OCI-M2 (cell line): Measurements from ENCODE around the gene LTBP1.

ENCODE experiments used
- DNase-seq: peaks from one replicate; lab custom pipeline; 2025; ENCODE audit not compliant: unreplicated experiment; lab: John Stamatoyannopoulos, UW

LTBP1 gene

DNA sequence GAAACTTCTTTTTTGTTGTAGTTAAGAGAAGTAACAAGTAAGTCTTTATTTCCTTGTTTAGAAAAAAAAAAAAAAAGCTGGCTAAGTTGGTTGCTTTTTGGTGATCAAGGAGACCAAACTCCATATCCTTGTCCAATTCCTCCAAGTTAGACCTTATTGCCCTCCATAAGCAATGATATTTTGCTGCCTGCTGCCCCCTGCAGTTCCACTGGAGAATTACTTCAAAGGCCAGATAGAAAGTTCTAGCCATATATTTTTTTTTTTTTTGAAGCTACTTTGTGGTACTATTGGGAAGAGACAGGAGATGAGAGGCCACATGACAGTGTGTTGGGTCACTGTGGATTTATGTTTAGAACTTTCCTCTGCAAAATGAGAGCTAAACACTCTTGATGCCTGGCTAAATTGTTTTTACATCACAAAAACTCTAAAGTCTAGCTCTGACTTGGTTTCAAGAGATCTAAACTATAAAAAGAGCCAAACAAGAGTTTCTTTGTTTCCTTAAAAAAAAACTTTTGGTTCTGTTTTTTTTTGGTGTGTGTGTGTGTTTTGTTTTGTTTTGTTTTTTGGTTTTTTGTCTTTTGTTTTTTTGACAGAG, 449.0 kb downstream of the LTBP1 start:
- no peak for DNase-seq

DNA sequence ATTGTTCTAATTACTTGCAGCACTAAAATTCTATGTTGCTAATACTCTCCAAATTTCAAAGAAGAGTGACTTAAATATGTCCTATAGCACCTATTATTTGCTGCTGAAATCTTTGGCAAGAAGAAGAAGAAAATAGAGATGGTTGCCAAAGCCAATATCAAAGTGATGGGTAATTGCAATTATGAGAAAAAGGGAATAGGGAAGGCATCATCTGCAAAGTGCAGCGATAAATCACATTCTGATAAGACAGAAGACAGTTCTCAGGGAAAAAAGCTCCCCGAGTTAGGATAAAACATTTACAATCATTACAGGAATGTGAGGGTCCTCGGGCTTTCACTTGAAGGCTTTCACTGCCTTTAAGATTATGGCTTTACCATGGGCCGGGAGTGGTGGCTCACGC, 457.6 kb downstream of the LTBP1 start:
- DNase-seq = no peak

DNA sequence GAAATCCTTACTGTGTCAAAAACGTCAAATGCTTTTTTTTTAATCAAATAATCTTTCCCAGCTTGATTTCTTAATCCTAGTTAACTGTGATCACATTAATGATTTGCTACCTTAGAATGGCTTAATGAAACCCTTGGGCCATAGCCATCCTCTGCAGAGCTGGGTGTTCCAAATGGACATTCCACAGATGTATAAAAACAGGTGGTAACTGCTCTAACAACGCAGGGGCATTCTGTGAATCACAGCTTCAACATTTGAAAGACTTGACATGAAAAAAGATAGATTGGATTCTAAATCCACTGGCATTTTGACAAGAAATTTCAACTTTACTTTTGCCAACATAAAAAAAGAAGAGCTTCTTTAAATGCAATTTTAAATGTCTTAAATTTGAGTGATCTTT, 459.9 kb downstream of the LTBP1 start:
- DNase-seq = no peak

DNA sequence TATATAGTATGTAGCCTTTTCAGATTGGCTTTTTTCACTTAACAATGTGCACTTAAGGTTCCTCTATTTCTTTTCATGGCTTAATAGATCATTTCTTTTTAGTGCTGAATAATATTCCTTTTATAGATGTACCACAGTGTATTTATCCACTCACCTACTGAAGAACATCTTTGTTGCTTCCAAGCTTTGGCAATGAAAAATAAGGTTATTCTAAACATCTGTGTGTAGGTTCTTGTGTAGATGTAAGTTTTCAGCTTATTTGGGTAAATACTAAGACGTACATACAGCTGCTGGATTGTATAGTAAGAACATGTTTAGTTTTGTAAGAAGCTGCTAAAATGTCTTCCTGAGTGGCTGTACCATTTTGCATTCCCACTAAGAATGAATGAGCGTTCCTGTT, 461.4 kb downstream of the LTBP1 start:
- DNase-seq = no peak

DNA sequence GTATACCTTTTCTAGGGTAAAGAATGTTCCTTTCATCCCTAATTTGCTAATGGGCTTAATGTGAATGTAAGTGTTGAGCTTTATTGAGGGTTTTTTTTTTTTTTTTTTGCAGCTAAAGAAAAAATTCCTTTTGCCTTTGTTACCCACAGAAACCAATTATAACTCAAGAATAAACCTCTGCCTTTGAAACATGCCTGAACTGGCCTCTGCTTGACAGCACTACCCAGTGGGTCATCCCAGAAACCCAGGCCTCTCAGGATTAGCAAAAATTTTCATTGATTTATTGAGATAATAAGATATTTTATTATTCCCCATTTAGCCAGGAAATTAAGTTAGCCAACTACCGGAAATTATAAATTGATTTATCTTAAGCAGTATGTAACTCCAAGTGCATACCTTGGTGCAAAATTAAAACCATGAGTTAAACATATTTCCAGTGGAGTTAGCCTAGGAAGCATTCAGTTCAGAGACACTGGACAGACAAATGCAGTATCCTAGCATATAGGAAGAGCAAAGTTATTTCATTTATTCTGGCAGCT, 462.7 kb downstream of the LTBP1 start:
- no peak for DNase-seq

DNA sequence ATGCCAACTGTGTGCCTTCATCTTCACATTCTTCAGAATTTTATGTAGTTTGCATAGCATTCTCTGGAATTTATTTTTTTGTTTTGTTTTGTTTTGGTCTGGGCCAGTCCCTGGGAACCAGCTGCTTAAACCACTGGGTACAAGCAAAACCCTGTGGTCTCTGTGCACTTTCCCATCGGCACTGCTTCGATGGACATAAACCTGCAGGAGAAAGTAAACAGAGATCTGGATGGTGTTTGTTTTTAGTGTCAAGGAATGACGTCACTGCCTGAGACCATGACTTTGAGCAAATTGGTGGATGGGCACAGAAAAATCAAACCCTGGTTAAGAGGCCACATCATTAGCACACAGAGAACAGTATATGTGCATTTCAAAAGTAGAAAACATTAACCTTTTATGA, 465.0 kb downstream of the LTBP1 start:
- no peak for DNase-seq

DNA sequence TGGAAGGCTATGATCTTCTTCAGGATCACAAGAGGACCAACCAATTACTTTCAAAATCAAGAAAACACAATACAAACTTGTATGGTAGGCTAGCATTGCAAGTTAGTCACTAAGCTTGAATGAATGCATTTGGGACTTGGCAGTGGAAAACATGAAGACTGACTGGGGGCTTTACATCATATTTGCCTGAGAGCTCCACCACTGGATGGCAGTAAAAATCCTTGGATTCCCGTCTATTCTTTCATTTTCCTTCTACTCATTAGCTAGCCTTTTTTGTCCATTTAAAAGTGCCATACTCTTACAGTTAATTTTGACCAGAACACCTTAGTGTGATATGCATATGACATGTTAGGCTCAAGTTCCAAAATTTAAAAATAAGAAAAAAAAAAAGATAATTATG, 466.2 kb downstream of the LTBP1 start:
- DNase-seq = no peak

DNA sequence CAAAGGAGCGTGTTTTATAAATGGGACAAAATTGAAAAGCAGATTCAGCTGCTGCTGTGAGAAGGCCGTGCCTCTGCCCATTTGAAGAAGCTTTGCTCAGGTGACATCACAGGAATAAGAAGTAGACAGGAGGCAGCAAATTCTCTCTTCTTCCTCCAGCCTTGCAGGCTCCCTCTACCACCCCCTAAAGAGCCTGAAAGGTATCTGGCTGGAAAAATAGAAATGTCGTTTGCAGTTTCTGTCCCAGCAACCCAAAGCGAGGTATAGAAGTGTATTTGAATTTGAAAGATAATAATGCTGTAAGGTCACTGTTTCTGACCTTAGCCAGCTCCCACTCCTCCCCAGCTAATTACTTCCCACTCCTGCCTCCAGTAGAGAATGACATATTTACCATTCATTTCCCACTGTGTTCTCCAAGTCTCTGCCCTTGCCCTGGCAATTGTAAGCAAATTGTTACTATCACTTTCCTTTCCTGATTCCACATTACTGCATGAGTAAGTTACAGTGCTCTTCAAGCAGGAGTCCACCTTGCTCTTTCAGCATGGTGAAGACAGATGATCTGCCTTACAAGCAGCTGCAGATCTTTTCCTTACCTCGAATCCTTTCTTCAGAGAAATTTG, 472.9 kb downstream of the LTBP1 start:
- no peak for DNase-seq

DNA sequence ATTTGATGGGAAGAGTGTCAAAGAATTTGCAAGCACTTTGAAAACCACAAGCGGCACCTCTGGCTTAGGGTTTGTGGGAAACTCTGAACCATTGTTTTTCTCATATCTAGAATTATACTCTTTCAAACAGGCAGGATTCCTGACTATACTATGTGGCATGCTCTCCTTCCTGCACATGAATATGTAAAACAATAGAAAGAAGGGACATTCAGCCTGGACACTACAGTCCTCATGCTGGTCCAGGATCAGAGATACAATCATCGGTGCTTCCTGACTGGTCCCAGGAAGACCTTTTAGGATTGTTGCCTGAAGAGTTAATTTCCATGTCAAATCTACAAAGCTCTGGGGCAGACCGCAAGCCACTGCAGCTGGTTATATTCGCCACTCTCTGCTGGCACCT, 474.0 kb downstream of the LTBP1 start:
- DNase-seq = no peak

DNA sequence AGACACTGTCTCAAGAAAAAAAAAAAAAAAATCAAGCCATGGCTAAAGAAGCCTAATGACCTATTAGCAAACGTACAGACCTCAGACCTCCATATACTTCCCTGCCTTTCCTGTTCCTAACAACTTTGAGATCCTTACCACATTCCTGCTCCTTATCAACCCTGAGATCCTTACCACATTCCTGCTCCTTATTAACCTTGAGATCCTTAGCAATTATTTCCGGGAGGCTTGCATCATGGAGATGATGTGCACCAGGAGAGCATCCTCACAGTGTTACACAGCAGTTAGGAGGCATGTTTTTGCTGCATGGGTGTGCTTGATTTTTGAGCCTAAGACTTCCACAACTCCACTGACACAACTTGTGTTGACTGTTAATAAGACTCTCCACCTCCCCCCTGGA, 475.1 kb downstream of the LTBP1 start:
- DNase-seq = no peak

DNA sequence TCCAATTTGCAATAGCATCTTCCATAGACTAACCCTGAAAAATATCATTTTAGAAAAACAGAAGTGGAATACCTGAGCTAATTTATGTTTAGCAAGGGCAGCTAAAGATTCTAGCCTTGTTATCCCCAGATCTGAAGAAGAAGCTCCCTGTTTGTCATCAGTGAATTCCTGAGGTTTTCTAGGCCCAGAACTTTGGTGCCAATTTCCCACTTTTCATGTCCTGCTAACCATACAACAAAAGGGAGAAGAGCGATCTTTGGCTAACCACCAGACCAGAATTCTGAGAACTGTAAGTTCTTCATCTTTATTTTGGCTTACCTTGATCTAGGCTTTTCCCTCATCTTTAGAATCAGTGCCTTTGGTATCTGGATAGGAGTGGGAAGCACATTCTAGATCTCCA, 478.4 kb downstream of the LTBP1 start:
- no peak for DNase-seq

DNA sequence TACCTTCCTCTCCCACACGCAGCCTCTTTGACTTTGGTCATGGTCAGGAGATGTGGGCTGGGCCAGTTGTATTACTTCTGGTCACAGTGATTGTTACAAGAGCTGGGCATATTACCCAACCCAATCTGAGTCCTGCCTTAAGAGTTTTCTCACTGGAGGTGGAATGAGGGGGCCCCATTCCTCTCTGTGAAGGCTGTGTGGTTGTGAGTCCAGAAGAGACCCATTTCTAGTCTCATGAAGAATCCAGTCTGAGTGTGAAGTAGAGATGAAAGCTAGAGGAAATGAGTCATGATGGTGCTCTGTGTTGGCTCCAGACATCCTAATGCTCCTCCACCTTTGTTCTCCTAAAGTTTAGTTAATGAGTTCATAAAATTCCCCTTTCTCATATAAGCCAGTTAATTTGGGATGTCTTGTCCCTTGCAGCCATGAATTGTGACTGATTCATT, 478.9 kb downstream of the LTBP1 start:
- DNase-seq = no peak

DNA sequence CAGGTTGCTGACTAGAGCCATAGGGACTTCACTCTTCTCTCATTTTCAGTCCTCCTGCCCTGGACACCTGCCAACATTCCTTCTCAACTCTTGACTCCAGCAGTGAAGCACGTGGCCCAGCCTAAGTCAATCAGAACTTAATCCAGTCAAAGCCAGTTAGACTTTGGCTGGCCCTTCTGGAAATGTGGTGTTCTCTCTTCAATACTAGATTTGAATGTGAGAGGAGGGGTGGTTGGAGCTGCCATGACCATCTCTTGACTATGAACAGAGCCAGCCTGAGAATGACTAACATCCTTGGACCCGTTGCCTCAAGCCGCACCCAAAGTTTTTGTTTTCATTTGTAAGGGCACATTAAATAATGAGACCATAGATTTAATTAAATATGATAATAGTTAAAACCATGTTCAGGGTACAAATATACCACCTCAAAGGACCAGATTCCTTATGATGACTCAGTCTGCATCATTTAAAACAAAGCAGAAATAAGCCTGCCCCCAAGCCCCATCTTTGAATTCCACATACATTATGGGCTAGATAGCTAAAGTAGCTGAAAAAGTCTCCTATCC, 480.0 kb downstream of the LTBP1 start:
- DNase-seq = no peak

DNA sequence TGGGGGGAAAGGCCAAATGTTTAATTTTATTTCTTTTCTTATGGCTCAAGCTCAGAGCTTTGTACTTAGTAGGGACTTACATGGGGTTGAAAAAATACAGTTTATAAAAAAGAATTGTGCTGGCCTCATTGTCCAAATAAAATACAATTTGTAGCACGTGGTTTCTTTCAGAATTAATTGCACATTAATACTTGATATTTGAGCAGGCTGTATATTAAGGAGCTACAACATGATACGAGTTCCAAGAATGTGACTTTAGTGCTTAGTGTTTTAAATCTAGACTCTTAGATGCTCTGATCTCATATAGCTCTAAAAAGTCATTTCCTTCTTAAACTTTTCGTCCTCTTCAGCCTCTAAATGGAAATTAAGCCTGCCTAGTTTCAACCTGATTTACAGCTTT, 483.3 kb downstream of the LTBP1 start:
- DNase-seq = no peak

DNA sequence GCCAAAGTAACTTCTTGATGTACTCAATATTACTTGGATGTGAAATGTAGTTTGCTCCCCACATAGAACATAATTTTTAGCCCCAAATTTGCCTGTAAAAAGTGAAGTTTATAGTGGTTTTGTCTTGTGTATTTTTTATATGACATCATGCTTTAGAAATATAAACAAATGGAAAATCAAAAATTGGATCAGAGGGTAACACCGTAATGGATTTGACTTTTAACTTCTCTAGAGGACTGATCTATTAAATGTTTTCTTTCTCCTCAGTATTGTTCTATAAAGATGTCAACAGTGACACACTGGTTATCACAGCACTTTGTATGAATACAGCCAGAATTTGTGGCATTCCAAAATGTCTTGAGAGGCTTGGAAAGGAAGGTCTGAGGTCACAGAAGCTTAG, 484.1 kb downstream of the LTBP1 start:
- DNase-seq = no peak

DNA sequence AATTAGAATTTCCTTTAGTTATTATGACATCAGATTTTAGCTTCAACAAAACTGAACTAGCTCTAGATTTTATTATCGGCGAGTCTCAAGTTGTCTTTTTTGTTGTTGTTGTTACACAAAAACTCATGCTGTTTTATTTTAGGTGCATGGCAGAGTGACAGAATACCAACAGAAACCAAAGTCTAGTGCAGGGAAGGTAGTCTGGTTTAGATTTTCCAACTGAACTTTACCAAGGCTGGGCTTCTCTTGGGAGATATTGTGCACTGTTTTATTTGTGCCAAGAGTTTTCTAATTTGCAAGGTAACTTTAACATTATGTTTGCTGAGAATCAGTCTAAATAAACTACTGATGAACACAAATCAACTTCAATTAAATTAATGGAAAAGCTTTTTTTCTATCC, 486.1 kb downstream of the LTBP1 start:
- DNase-seq = no peak

DNA sequence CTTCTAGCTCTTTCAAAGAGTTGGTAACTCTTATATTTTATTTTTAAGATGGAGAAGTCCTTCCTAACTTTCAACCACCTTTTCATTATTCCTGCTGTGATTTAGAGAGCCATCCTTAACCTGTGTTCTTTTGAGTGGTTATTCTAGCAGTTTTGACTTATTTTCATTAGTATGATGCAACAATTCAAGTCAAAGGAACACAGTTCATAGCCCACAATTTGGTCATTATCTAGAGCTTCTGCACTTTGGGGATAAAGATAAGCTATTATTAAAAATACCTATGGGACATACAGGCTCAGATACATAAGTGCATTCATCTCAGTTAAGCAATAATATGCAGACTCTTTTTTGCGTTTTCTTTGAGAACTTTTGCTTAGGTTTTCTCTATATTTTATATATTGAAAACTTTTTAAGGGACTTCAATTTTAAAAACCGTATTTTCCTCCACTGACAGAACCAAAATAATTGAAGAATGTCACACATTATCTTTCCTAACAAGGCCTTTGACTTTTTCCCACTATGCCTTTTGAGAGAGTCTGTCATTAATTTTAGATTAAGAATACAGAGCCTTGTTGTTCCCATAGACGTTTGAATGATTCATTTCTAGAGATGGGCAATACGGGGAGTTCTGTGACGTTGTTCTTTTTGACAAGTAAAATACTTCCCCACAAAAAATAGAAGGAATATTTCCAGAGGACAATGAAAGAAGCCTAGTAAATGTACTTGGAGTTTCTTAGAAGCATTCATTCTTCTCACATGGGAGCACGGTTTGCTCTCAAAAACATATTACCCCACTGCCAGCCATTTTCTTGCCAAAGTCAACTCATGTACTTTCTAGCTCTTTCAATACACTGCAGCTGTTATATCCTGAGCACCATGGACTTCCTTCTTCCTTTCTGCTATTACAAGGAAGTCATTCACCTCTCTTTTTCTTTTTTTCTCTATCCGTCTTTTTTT, 486.8 kb downstream of the LTBP1 start:
- DNase-seq = no peak

DNA sequence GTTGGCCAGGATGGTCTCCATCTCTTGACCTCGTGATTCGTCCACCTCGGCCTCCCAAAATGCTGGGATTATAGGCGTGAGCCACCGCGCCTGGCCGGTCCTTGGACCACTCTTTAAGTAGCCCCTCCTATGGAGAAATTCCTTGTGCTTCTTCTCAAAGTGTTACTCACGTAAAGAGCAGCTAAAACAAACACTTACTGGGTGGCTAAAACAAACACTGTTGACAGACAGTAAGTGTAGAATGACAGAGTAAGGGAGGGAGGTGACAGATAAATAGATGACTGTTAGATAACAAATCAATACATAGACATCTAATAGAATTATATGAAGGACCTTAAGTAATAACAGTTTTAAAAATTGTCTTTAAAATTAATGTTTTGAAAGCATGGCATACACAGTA, 488.8 kb downstream of the LTBP1 start:
- DNase-seq = no peak

DNA sequence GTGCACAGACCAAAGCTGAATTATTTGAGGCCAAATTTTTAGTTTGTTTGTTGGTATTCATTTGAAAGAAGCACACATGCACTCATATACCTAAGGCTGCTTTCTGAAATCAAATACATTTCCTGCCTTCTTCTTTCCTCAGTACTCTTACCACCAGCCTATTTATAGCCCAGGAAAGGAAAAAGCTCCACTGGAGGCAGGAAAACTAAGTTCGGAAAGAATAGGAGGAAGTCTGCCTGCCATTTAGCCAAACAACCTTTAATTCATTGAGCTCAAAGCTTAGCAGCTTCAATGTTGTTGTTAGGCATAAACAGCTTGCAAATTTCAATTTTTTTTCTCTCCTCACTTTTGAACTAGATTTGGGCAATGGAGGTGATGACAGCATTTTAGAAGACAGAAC, 489.3 kb downstream of the LTBP1 start:
- no peak for DNase-seq

DNA sequence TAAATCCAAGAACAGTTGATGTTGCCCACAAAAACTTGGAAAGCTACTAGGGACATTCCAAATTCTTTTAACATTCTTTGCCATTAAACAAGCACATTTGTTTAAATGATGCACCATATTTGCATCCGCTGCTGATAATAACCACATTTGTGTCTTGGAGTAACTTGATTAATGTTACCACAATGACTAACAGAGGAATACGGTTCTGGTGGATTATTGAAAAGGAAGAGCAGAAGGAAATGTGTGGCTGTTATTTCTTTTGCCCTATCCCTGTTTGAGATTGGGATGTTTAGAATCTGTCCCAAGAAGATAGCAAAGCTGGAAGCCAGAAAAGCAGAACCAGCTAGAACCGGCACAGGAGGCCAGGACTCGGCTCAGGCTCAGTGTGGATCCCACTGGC, 490.5 kb downstream of the LTBP1 start:
- peak; percentile 24 for DNase-seq

DNA sequence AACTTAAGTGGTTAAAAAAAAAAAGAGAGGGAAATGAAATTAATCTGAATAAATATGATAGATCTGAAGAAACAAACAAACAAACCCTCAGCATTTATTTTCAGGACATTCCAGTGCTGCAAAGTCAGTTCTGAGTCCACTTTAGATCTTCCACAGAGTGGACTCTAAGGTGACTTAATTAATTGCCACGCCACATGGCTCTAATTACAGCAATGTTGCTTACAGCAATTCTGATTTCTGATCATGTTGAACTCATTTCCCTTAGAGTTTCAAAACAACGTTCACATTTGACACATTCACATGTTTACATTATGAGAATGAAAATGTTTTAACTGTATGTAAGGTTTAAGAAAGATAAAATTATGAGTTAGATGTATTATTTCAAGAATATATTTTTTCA, 491.1 kb downstream of the LTBP1 start:
- DNase-seq = no peak
